HepG2 (cell line): ENCODE data around the gene MTMR3. TPM values are rescaled to one million over a fixed set of nuclear protein-coding genes. Genes with fewer than 3 reads are reported as not detected.

Source experiments
- HOXD1 ChIP-seq: sonication (generic); formaldehyde crosslinking; IDR thresholded peaks from 2 replicates; pipeline ENCODE4 v1.5.0; 2020; ENCODE audit warnings: missing genetic modification reagents
- KLF11 ChIP-seq: IDR thresholded peaks from 2 replicates; pipeline ENCODE4 v1.6.1; 2016; ENCODE audit warnings: missing compliant biosample characterization
- NFKBIZ ChIP-seq: IDR thresholded peaks from 2 replicates; pipeline ENCODE4 v1.6.1; 2018; ENCODE audit warnings: missing genetic modification reagents, missing compliant biosample characterization
- ZNF468 ChIP-seq: sonication (generic); formaldehyde crosslinking; IDR thresholded peaks from 2 replicates; pipeline ENCODE4 v1.8.0; 2022; ENCODE audit warnings: mild to moderate bottlenecking, moderate library complexity, missing genetic modification reagents
- ZNF891 ChIP-seq: sonication (generic); formaldehyde crosslinking; IDR thresholded peaks from 2 replicates; pipeline ENCODE4 v1.5.0; 2020; ENCODE audit warnings: mild to moderate bottlenecking, missing genetic modification reagents
- polyA plus RNA-seq, 8 experiments: library from polyadenylated mRNA; depleted of rRNA in 3 of 8; stranded (reverse) in 7 of 8; unstranded in 1 of 8; fragments of >200 nt; fragmentation: Illumina TruSeq in 4 of 8; extraction: Trizol in 4 of 8; gene quantifications; 2 replicates each; pipeline versions ENCODE4 v1.2.1 to v1.2.3, GENCODE V29; 2011 to 2016; ENCODE audit warnings: low read depth in 4 of 8, missing spikeins in 1 of 8, mixed read lengths in 1 of 8; ENCODE audit not compliant: insufficient read depth in 1 of 8
- total RNA-seq, 5 experiments: library from RNA; depleted of rRNA; stranded (reverse); fragments of >200 nt; fragmentation: Illumina TruSeq; extraction: Trizol; gene quantifications; 2 replicates each; pipeline ENCODE4 v1.2.3, GENCODE V29; 2016; ENCODE audit warnings: low read depth in 1 of 5
- TF ChIP-seq, protein P1 (sequence below): sonication (generic); formaldehyde crosslinking; IDR thresholded peaks from 2 replicates; pipeline ENCODE4 v1.4.0; 2020; ENCODE audit warnings: mild to moderate bottlenecking, missing genetic modification reagents
- TF ChIP-seq, protein P2 (sequence below): sonication (generic); formaldehyde crosslinking; IDR thresholded peaks from 2 replicates; pipeline ENCODE4 v1.9.0; 2021; ENCODE audit warnings: missing genetic modification reagents, borderline replicate concordance

The MTMR3 gene
- total and polyA plus RNA-seq, 2 of the 13 experiments (the other 11 are each of a cell fraction or from before 2014, with no cell fraction given), result 12.6 to 24.8 TPM

- TF ChIP-seq, protein P1, sequence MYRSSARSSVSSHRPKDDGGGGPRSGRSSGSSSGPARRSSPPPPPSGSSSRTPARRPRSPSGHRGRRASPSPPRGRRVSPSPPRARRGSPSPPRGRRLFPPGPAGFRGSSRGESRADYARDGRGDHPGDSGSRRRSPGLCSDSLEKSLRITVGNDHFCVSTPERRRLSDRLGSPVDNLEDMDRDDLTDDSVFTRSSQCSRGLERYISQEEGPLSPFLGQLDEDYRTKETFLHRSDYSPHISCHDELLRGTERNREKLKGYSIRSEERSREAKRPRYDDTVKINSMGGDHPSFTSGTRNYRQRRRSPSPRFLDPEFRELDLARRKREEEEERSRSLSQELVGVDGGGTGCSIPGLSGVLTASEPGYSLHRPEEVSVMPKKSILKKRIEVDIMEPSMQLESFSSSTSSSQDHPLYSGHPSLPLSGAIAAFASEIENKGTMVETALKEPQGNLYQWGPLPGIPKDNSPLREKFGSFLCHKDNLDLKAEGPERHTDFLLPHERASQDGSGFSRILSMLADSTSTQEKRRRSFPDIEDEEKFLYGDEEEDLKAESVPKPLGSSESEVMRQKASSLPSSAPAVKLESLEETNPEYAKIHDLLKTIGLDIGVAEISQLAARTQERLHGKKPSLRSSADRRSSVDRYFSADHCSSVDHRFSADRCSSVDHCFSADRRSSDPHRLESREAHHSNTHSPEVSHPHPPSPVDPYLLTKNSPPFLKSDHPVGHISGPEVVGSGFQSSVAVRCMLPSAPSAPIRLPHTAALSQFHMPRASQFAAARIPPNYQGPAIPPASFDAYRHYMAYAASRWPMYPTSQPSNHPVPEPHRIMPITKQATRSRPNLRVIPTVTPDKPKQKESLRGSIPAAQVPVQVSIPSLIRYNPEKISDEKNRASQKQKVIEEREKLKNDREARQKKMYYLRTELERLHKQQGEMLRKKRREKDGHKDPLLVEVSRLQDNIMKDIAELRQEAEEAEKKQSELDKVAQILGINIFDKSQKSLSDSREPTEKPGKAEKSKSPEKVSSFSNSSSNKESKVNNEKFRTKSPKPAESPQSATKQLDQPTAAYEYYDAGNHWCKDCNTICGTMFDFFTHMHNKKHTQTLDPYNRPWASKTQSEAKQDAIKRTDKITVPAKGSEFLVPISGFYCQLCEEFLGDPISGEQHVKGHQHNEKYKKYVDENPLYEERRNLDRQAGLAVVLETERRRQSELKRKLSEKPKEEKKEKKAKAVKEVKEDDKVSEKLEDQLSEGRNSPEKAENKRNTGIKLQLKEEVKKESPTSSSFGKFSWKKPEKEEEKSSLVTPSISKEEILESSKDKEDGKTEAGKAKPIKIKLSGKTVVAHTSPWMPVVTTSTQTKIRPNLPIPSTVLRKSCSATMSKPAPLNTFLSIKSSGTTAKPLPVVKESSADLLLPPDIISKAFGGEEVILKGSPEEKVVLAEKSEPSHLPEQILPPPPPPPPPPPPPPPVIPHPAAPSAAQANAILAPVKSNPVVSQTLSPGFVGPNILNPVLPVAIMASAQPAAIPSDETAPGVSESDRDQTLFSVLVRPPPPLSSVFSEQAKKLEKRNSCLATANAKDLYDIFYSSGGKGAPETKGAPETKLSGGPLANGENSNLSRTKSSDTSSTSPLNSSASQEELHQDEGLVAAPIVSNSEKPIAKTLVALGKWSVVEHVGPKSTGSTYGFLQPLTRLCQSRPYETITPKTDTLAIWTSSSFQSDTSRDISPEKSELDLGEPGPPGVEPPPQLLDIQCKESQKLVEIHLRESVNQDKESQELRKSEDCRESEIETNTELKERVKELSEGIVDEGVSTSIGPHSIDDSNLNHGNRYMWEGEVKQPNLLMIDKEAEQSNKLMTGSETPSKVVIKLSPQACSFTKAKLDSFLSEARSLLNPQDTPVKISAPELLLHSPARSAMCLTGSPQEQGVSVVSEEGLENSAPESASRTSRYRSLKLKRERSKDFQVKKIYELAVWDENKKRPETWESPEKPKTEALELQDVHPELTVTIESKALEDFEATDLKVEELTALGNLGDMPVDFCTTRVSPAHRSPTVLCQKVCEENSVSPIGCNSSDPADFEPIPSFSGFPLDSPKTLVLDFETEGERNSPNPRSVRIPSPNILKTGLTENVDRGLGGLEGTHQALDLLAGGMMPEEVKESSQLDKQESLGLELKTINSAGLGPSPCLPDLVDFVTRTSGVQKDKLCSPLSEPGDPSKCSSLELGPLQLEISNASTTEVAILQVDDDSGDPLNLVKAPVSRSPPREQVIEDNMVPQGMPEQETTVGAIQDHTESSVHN (CRISPR knock-in tag), result no peak
- TF ChIP-seq, protein P2, sequence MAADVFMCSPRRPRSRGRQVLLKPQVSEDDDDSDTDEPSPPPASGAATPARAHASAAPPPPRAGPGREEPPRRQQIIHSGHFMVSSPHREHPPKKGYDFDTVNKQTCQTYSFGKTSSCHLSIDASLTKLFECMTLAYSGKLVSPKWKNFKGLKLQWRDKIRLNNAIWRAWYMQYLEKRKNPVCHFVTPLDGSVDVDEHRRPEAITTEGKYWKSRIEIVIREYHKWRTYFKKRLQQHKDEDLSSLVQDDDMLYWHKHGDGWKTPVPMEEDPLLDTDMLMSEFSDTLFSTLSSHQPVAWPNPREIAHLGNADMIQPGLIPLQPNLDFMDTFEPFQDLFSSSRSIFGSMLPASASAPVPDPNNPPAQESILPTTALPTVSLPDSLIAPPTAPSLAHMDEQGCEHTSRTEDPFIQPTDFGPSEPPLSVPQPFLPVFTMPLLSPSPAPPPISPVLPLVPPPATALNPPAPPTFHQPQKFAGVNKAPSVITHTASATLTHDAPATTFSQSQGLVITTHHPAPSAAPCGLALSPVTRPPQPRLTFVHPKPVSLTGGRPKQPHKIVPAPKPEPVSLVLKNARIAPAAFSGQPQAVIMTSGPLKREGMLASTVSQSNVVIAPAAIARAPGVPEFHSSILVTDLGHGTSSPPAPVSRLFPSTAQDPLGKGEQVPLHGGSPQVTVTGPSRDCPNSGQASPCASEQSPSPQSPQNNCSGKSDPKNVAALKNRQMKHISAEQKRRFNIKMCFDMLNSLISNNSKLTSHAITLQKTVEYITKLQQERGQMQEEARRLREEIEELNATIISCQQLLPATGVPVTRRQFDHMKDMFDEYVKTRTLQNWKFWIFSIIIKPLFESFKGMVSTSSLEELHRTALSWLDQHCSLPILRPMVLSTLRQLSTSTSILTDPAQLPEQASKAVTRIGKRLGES (CRISPR knock-in tag), result no peak
- TF ChIP-seq KLF11 (CRISPR knock-in tag) (no peak), ZNF891 (CRISPR knock-in tag) (no peak), NFKBIZ (CRISPR knock-in tag) (no peak), ZNF468 (CRISPR knock-in tag) (no peak), HOXD1 (no peak)
Observed at GRCh38 chr22:29971607-29972006, 88.6 kb downstream of the MTMR3 start (continued).
